Endodermal cell (in vitro differentiated cells): ENCODE results near the gene ADD1. TPM values are rescaled to one million over a fixed set of nuclear protein-coding genes. Genes with fewer than 3 reads are reported as not detected.

Source experiments
- DNase-seq: peaks from one replicate; pipeline ENCODE4 v3.0.0-alpha.2; 2017
- H3K27ac ChIP-seq: 2 replicates; pipeline ENCODE4 v1.5.1; 2013; ENCODE audit warnings: mild to moderate bottlenecking, low read depth, low read length, moderate library complexity
- H3K27me3 ChIP-seq: 2 replicates; pipeline ENCODE4 v1.6.1; 2013; ENCODE audit warnings: mild to moderate bottlenecking, low read length, moderate library complexity; ENCODE audit not compliant: insufficient read depth, control insufficient read depth, poor library complexity, severe bottlenecking
- H3K36me3 ChIP-seq: 2 replicates; pipeline ENCODE4 v1.7.0; 2013; ENCODE audit warnings: mild to moderate bottlenecking, low read length, moderate library complexity; ENCODE audit not compliant: control insufficient read depth, insufficient read depth
- H3K4me1 ChIP-seq: one replicate; pipeline ENCODE4 v1.7.0; 2013; ENCODE audit warnings: low read length; ENCODE audit not compliant: control insufficient read depth, insufficient read depth
- H3K4me3 ChIP-seq: 2 replicates; pipeline ENCODE4 v1.5.1; 2013; ENCODE audit warnings: mild to moderate bottlenecking, low read length, moderate library complexity
- H3K9ac ChIP-seq: 2 replicates; pipeline ENCODE4 v1.6.1; 2013; ENCODE audit warnings: mild to moderate bottlenecking, low read length, moderate library complexity; ENCODE audit not compliant: poor library complexity, severe bottlenecking; ENCODE audit errors: extremely low read depth
- H3K9me3 ChIP-seq: 2 replicates; pipeline ENCODE4 v1.6.1; 2013; ENCODE audit warnings: mild to moderate bottlenecking, low read length, moderate library complexity; ENCODE audit not compliant: control insufficient read depth
- H3K27ac Mint-ChIP-seq: 2 replicates; pipeline ENCODE4 v1.8.0; 2020; ENCODE audit warnings: mixed read lengths
- H3K27me3 Mint-ChIP-seq: 2 replicates; pipeline ENCODE4 v1.8.0; 2021; ENCODE audit warnings: mild to moderate bottlenecking, mixed read lengths; ENCODE audit not compliant: insufficient read depth
- H3K36me3 Mint-ChIP-seq: 2 replicates; pipeline ENCODE4 v1.8.0; 2020; ENCODE audit warnings: low read depth, mixed read lengths
- H3K4me1 Mint-ChIP-seq: 2 replicates; pipeline ENCODE4 v1.8.0; 2020; ENCODE audit warnings: mixed read lengths
- H3K4me3 Mint-ChIP-seq: 2 replicates; pipeline ENCODE4 v1.8.0; 2020; ENCODE audit warnings: mild to moderate bottlenecking, moderate library complexity, mixed read lengths
- H3K9me3 Mint-ChIP-seq: 2 replicates; pipeline ENCODE4 v1.8.0; 2020; ENCODE audit warnings: mild to moderate bottlenecking, mixed read lengths
- CTCF ChIP-seq: fragments of 200-600 bp; sonication (generic); conservative IDR thresholded peaks from 2 replicates; pipeline ENCODE4 v1.5.0; 2021; ENCODE audit warnings: antibody characterized with exemption, mild to moderate bottlenecking
- WGBS, 2 experiments: methylation state at CpG; one replicate each; pipeline versions ENCODE4 v1.1.5 to v1.1.7; 2013; ENCODE audit warnings: missing lambda C conversion rate in 2 of 2, mixed read lengths in 1 of 2; ENCODE audit not compliant: insufficient coverage in 1 of 2, insufficient read length in 1 of 2; 5-methylcytosine and 5-hydroxymethylcytosine counted together
- total RNA-seq, 2 donors: library from RNA; stranded (reverse); fragmentation: NEBNext Ultra II Directional in 1 of 2; extraction: Animal tissue kit (Norgen Biotek cat#: 25700) in 1 of 2; gene quantifications; 2 replicates in 1 of 2; 3 replicates in 1 of 2; pipeline ENCODE4 v1.2.1, GENCODE V29; 2021

ADD1 gene
- total RNA-seq, 2 donors from 2014 or later: 231 to 257 TPM

GRCh38 chr4:2907226-2907625, 63.6 kb downstream of the ADD1 start:
- Histone ChIP-seq H3K9ac (no peak overlapping the region), H3K4me1 (peaks cover 5% of the 10 kb centered on the region), H3K36me3 (peaks cover 95% of the 10 kb centered on the region), H3K4me3 (no peak overlapping the region), H3K9me3 (no peaks in the 10 kb centered on the region), H3K27ac (no peak overlapping the region), H3K27me3 (no peaks in the 10 kb centered on the region)
- H3K4me3 Mint-ChIP-seq: no peak overlapping the region
- no peak for DNase-seq
- H3K27ac Mint-ChIP-seq: no peak overlapping the region
- no peaks in the 10 kb centered on the region for H3K27me3 Mint-ChIP-seq
- H3K4me1 Mint-ChIP-seq: peaks cover 8% of the 10 kb centered on the region
- H3K36me3 Mint-ChIP-seq: peaks cover 86% of the 10 kb centered on the region
- H3K9me3 Mint-ChIP-seq: no peaks in the 10 kb centered on the region
- 69 to 75% methylated on average over 4 of the region's 4 CpGs for WGBS, 2 experiments
- TF ChIP-seq CTCF: no peak

DNA sequence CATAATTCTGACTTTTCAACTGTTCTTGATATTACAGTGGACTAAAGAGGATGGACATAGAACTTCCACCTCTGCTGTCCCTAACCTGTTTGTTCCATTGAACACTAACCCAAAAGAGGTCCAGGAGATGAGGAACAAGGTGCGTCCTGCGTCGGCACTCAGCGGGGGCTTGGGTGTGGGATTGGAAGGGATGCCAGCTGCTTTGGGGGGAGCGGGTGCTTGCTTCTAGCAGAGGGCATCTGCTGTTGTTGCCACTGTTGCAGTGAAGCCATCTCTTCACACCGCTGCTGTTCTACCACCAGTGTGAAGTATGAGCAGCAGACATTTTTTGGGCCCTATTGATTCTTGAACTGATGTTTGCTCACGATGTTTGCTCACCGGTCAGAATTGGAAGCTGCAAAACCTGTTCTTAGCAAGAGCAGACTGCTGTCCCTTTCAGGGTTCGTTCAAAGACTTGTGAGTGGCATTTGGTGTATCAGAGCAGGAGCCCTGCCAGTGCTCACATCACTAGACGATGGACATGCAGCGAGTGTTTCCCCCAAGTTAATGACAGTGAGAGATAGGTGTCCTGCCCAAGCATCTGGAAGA, 64.2 kb downstream of the ADD1 start:
- TF ChIP-seq CTCF: no peak
- Mint-ChIP-seq H3K4me3 (no peak overlapping the region), H3K9me3 (no peaks in the 10 kb centered on the region), H3K36me3 (peaks cover 90% of the 10 kb centered on the region), H3K4me1 (peaks cover 8% of the 10 kb centered on the region), H3K27me3 (no peaks in the 10 kb centered on the region), H3K27ac (no peak overlapping the region)
- DNase-seq: no peak
- 96 to 97% methylated on average over 10 to 11 of the region's 11 CpGs for WGBS, 2 experiments
- H3K36me3 ChIP-seq: peaks cover 96% of the 10 kb centered on the region
- no peak overlapping the region for H3K4me3 ChIP-seq
- no peak overlapping the region for H3K9ac ChIP-seq
- H3K27me3 ChIP-seq: no peaks in the 10 kb centered on the region
- no peak overlapping the region for H3K27ac ChIP-seq
- no peaks in the 10 kb centered on the region for H3K9me3 ChIP-seq
- peaks cover 5% of the 10 kb centered on the region for H3K4me1 ChIP-seq

DNA sequence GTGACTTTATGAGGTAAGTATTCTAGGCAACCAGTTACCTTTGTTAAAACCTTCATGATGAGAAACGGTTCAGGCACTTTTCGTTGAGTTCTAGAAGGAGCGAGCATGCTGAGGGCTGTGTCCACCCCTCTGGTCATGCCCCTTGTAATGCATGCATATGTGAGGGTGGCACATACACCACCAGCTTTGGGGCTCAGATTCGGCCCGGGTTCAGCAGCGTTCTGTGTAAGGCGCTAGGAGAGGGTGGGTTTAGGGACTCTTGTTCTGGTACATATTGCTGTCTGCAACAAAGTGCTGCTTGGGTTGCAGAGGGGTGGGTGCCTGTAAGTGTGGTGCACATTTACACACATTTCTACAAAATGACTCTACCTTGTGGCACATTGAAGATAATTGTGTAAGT, 65.0 kb downstream of the ADD1 start:
- peaks cover 97% of the 10 kb centered on the region for H3K36me3 ChIP-seq
- H3K4me3 ChIP-seq: no peak overlapping the region
- H3K27ac ChIP-seq: no peak overlapping the region
- no peaks in the 10 kb centered on the region for H3K9me3 Mint-ChIP-seq
- no peak overlapping the region for H3K4me3 Mint-ChIP-seq
- H3K27ac Mint-ChIP-seq: peak overlapping the region; percentile 17
- no peaks in the 10 kb centered on the region for H3K27me3 Mint-ChIP-seq
- no peak for TF ChIP-seq CTCF
- H3K4me1 Mint-ChIP-seq: no peaks in the 10 kb centered on the region
- H3K27me3 ChIP-seq: no peaks in the 10 kb centered on the region
- no peak for DNase-seq
- H3K9ac ChIP-seq: no peak overlapping the region
- 92 to 96% methylated on average over 3 to 7 of the region's 7 CpGs for WGBS, 2 experiments
- no peaks in the 10 kb centered on the region for H3K9me3 ChIP-seq
- H3K36me3 Mint-ChIP-seq: peaks cover 91% of the 10 kb centered on the region
- no peaks in the 10 kb centered on the region for H3K4me1 ChIP-seq
